Measurements from ENCODE around the gene PARD6B. TPM values are rescaled to one million over a fixed set of nuclear protein-coding genes. Genes with fewer than 3 reads are reported as not detected.

The PARD6B gene, protein sequence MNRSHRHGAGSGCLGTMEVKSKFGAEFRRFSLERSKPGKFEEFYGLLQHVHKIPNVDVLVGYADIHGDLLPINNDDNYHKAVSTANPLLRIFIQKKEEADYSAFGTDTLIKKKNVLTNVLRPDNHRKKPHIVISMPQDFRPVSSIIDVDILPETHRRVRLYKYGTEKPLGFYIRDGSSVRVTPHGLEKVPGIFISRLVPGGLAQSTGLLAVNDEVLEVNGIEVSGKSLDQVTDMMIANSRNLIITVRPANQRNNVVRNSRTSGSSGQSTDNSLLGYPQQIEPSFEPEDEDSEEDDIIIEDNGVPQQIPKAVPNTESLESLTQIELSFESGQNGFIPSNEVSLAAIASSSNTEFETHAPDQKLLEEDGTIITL
- 0.90 and 1.4 TPM in 2 replicates for total RNA-seq (2012; rRNA removed)
- 0.14 and 0.17 TPM in 2 replicates for polyA plus RNA-seq (2012; rRNA removed)
- 0.05 and 0.08 TPM in 2 replicates for polyA plus RNA-seq (2012; cell fraction: cytosol; rRNA removed)
- 0.07 and 0.25 TPM in 2 replicates for polyA plus RNA-seq (2012; cell fraction: nucleus; rRNA removed; ENCODE audit: low replicate concordance)
- percentile 45 among the genes with signal in this experiment for Bru-seq, nascent RNA
- percentile 53 among the genes with signal in this experiment for BruChase-seq, experiment 1, labeled RNA remaining after a 6-hour chase
- percentile 57 among the genes with signal in this experiment for BruChase-seq, experiment 2, labeled RNA remaining after a 2-hour chase
- long read RNA-seq, result 0 reads

DNA sequence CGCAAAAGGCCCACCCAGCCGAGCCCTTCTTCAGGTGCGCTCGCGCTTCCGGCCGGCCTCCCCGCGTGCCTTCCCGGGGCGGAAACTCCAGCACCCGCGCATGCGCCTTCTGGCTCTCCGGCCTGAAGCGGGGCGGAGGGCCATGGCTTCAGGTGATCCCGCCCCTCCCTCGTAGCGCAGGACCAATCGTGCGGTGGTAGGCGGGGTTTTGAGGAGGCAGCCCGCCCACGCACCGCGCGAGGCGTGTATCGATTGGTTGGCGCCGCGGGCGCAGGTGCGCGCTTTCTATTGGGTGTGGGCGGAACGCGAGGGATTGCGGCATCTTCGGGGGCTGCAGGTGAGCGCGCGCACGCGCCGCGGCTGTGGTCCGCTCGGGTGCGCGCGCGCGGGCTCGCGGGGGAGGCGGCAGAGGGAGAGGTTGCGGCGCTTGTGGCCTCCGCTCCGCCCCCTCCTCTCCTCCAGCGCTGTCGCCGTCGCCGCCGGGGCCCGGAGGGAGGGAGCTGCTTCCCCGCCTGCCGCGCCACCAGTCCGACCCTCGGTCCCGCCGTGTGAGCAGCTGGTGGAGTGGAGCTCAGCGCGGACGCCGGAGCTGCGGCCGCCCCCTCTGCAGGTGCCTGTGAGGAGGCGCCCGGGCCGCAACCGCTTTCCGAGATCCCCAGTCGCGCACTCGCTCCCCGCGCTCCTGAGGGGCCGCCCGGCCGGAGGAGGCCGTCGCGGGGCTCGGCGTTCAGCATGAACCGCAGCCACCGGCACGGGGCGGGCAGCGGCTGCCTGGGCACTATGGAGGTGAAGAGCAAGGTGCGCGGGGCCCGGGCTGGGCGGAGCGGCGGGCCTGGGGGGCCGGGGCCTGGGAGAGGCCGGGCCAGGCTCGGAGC, at the start of gene PARD6B:
PARD6B (plus strand) TSS at position 526 of the 875 bp plus-strand sequence; CDS start at position 733, 207 bp downstream.
- Histone ChIP-seq H3K23ac (ENCODE audit: low read depth, low read length) (peak within 1 kb of the TSS; percentile 50; the same call in 1 of the 2 replicates), H4K8ac (ENCODE audit: low read depth in 2 of 2, low read length in 2 of 2) (peak within 1 kb of the TSS; percentile 58 to 76), H3K36me3 (ENCODE audit: control insufficient read depth, insufficient read depth, low read length) (no peaks in the 10 kb centered on the region), H3K14ac (replicated peaks; ENCODE audit: low read depth, low read length) (peak within 1 kb of the TSS; percentile 70), H4K91ac (ENCODE audit: insufficient read depth, low read depth, low read length) (peak within 1 kb of the TSS; percentile 58; the same call in 1 of the 2 replicates), H3K9me3 (ENCODE audit: control insufficient read depth, insufficient read depth, low read length) (no peaks in the 10 kb centered on the region), H3K79me1 (ENCODE audit: low read depth in 1 of 2, low read length in 2 of 2) (peaks cover 3 to 5% of the 10 kb centered on the region in 2 experiments; a peak in 1 of 4 replicates), H3K4me1 (ENCODE audit: control insufficient read depth, insufficient read depth, low read length) (peaks cover 3% of the 10 kb centered on the region), H3K18ac (ENCODE audit: low read depth, low read length) (0 out of 2 replicates have a peak within 1 kb of the TSS, but pooled peaks have one; percentile 1), H3K27ac (ENCODE audit: insufficient read depth, low read length) (peak within 1 kb of the TSS; percentile 20; the same call in 1 of the 2 replicates), H4K20me1 (ENCODE audit: insufficient read depth, low read length) (no peaks in the 10 kb centered on the region), H3K56ac (ENCODE audit: extremely low read depth, insufficient read depth, low read length) (peak within 1 kb of the TSS; percentile 14; the same call in 1 of the 2 replicates), H2BK120ac (ENCODE audit: low read depth, low read length) (peak within 1 kb of the TSS; percentile 4; the same call in 1 of the 2 replicates), H3K4me2 (ENCODE audit: low read depth, low read length) (peak within 1 kb of the TSS; percentile 87), H3K4ac (ENCODE audit: low read depth, low read length) (peak within 1 kb of the TSS; percentile 73), H4K5ac (ENCODE audit: low read depth, low read length) (peak within 1 kb of the TSS; percentile 45), H2AK9ac (replicated peaks; ENCODE audit: low read depth, low read length, poor library complexity) (peak within 1 kb of the TSS; percentile 90), H3K27me3 (ENCODE audit: control insufficient read depth, insufficient read depth, low read length) (peaks cover 3% of the 10 kb centered on the region; the same call in 1 of the 2 replicates), H2BK5ac (ENCODE audit: low read depth, low read length, poor library complexity, severe bottlenecking) (no peak within 1 kb of the TSS), H3K9me1 (ENCODE audit: insufficient read depth, low read length) (peaks cover 16% of the 10 kb centered on the region), H2BK20ac (ENCODE audit: low read depth, low read length) (no peak within 1 kb of the TSS; the same call in 1 of the 2 replicates), H2BK15ac (ENCODE audit: low read depth, low read length) (peak within 1 kb of the TSS; percentile 6; the same call in 1 of the 3 replicates), H3K4me3 (ENCODE audit: insufficient read depth, low read depth, low read length) (peak within 1 kb of the TSS; percentile 80), H2AFZ (replicated peaks; ENCODE audit: low read length, poor library complexity) (peak within 1 kb of the TSS; percentile 97), H3K9ac (ENCODE audit: low read depth, low read length) (peak within 1 kb of the TSS; percentile 47), H2AK5ac (ENCODE audit: low read depth, low read length) (0 out of 2 replicates have a peak within 1 kb of the TSS, but pooled peaks have one; percentile 14)
- CTCF ChIA-PET, result no interaction called here
- WGBS, 2 experiments (ENCODE audit: extremely low coverage in 2 of 2, insufficient read length in 1 of 2), result 0% methylated on average over 49 of the region's 114 CpGs; no CpG with 5 or more reads in 1 of the 2 experiments
- dilution Hi-C loops (cut with HindIII; ENCODE audit: low sequenced_read_pairs, unreplicated experiment) (no loop called here), in situ Hi-C loops (cut with MboI; ENCODE audit: low sequenced_read_pairs) (no loop called here), intact Hi-C loops (cut with micrococcal nuclease) (loop anchor here (2.0 to 5.0 kb wide), 2 partner anchors 40 to 84 kb away; partner anchors contain the start of gene RIPOR3)
- POLR2A ChIA-PET (ENCODE audit: unreplicated experiment), result no interaction called here
- no TSS peak for BruUV-seq (replicated peaks)
- peak; percentile 3; the same call in 1 of the 2 replicates for TF ChIP-seq BHLHE40 (IDR thresholded peaks at IDR 0.05; ENCODE audit: low read depth, low read length)
- no peak for TF ChIP-seq CHD1 (IDR thresholded peaks at IDR 0.05; ENCODE audit: low read depth, low read length)
- TF ChIP-seq RCOR1 (IDR thresholded peaks at IDR 0.05; ENCODE audit: insufficient replicate concordance, low read length), result no peak
- peak; percentile 54; the same call in 1 of the 2 replicates for TF ChIP-seq MAZ (IDR thresholded peaks at IDR 0.05; ENCODE audit: borderline replicate concordance, low read depth, low read length)
- TF ChIP-seq POLR2A (IDR thresholded peaks at IDR 0.05; ENCODE audit: low read depth, low read length), result no peak
- no peak for TF ChIP-seq NFE2L2 (IDR thresholded peaks at IDR 0.05; ENCODE audit: low read depth, low read length)
- ATAC-seq (ENCODE audit: low read depth), result peak; percentile 98
- peak; percentile 92 for DNase-seq
